ENCODE measurements around the gene PLEKHA6.
A peak's percentile ranks its signal among the peaks of the same experiment; 100 is the strongest.

PLEKHA6 gene

GRCh38 chr1:204353213-204353910 lies 6.4 kb downstream of the PLEKHA6 start:
- no peak for DNase-seq

- peak; percentile 78 for DNase-seq
Observed at GRCh38 chr1:204350857-204351573, 8.7 kb downstream of the PLEKHA6 start.

- no peak for DNase-seq
Observed at GRCh38 chr1:204350312-204350711, 9.4 kb downstream of the PLEKHA6 start.

- DNase-seq = no peak
Observed at GRCh38 chr1:204349602-204350001, 10.1 kb downstream of the PLEKHA6 start.

GRCh38 chr1:204348722-204349121 lies 11.0 kb downstream of the PLEKHA6 start:
- DNase-seq = peak; percentile 86

GRCh38 chr1:204348242-204348641 lies 11.5 kb downstream of the PLEKHA6 start:
- DNase-seq = no peak

GRCh38 chr1:204345941-204346645 lies 13.6 kb downstream of the PLEKHA6 start:
- peak; percentile 92 for DNase-seq

GRCh38 chr1:204345438-204345841 lies 14.3 kb downstream of the PLEKHA6 start:
- no peak for DNase-seq

GRCh38 chr1:204344665-204345355 lies 14.9 kb downstream of the PLEKHA6 start:
- DNase-seq = peak; percentile 75

- peak; percentile 37 for DNase-seq
Observed at GRCh38 chr1:204343802-204344201, 15.9 kb downstream of the PLEKHA6 start.

GRCh38 chr1:204343247-204343646 lies 16.5 kb downstream of the PLEKHA6 start:
- no peak for DNase-seq

- no peak for DNase-seq
Observed at GRCh38 chr1:204342310-204342709, 17.4 kb downstream of the PLEKHA6 start.

- no peak for DNase-seq
Observed at GRCh38 chr1:204341380-204341779, 18.3 kb downstream of the PLEKHA6 start.

- DNase-seq = peak; percentile 56
Observed at GRCh38 chr1:204340081-204340889, 19.4 kb downstream of the PLEKHA6 start.

- no peak for DNase-seq
Observed at GRCh38 chr1:204339541-204339940, 20.2 kb downstream of the PLEKHA6 start.

GRCh38 chr1:204338997-204339396 lies 20.7 kb downstream of the PLEKHA6 start:
- no peak for DNase-seq

GRCh38 chr1:204338360-204338759 lies 21.4 kb downstream of the PLEKHA6 start:
- no peak for DNase-seq

GRCh38 chr1:204337583-204337982 lies 22.1 kb downstream of the PLEKHA6 start:
- DNase-seq = no peak

- no peak for DNase-seq
Observed at GRCh38 chr1:204337036-204337429, 22.7 kb downstream of the PLEKHA6 start.

- no peak for DNase-seq
Observed at GRCh38 chr1:204336421-204337035, 23.2 kb downstream of the PLEKHA6 start.

- DNase-seq = no peak
Observed at GRCh38 chr1:204335533-204335932, 24.2 kb downstream of the PLEKHA6 start.

GRCh38 chr1:204335085-204335484 lies 24.6 kb downstream of the PLEKHA6 start:
- DNase-seq = peak; percentile 40
